Kidney epithelial cell (primary cell): ENCODE measurements around the gene SLC38A9. TPM values are rescaled to one million over a fixed set of nuclear protein-coding genes. Genes with fewer than 3 reads are reported as not detected.

Experiments used
- DNase-seq: peaks from one replicate; pipeline ENCODE4 v3.0.0-alpha.2; 2010; ENCODE audit warnings: low read depth
- H3K27me3 ChIP-seq: 2 replicates; pipeline ENCODE4 v1.6.0; 2011; ENCODE audit warnings: low read length; ENCODE audit not compliant: control insufficient read depth, insufficient read depth
- H3K36me3 ChIP-seq: 2 replicates; pipeline ENCODE4 v1.5.1; 2011; ENCODE audit warnings: low read length; ENCODE audit not compliant: control insufficient read depth, insufficient read depth
- H3K4me3 ChIP-seq: 2 replicates; pipeline ENCODE4 v1.5.1; 2011; ENCODE audit warnings: low read depth, mild to moderate bottlenecking, control low read depth, low read length
- total RNA-seq: library from RNA; depleted of rRNA; stranded (reverse); fragments of >200 nt; gene quantifications from 2 replicates; pipeline ENCODE4 v1.2.3, GENCODE V29; 2015
- TF ChIP-seq, protein P1 (sequence below): IDR thresholded peaks from 2 replicates; pipeline ENCODE4 v1.5.1; 2011; ENCODE audit warnings: mild to moderate bottlenecking, moderate library complexity, low read length, control low read depth, inconsistent platforms; ENCODE audit not compliant: insufficient read depth, poor library complexity, severe bottlenecking

SLC38A9 gene
- total RNA-seq, 1 donor from 2014 or later, result 21.5 TPM

DNA sequence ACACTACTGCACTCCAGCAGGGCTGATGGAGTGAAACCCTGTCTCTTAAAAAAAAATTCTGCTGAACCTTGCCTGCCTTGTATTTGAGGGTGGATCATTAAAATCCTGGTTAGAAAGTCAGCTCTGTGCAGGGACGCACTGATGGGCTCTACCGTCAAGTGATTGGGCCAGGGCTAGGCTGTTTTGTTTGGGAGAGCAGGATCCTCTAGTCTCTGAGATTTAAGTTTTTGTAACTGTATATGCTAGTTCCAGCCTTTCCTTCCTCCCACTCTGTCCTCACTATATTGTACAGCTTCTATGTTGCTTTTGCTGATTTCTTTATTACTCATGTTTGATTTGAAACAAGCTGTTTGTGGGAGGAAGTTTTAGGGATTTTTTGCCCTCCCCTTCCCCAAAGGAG is 37.3 kb upstream of the SLC38A9 start:
- H3K4me3 ChIP-seq, result no peak overlapping the region

DNA sequence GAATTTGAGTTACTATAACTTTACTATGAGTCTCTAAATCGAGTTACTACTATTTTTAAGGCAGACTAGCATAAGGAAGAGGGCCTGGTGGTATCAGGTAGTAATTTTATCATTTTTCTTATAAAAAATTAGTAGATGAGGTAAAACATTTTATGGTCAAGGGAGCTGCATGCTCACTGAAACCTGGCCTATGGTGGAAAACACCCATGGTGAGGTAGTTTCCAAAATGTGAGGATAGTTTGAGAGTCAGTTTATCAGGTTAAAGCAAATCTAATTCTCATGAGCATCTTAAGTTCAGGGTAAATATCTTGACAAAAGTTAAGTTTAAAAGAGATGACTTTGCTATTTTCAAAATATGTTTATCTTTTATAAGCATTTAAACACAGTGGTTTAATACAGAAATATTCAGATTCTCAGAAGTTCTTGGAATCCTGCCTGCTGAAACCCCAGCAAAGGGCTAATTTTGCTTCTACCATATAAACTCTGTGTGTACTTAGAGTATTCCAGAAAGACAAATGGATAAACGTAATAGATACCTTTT is 35.7 kb upstream of the SLC38A9 start:
- TF ChIP-seq, protein P1, sequence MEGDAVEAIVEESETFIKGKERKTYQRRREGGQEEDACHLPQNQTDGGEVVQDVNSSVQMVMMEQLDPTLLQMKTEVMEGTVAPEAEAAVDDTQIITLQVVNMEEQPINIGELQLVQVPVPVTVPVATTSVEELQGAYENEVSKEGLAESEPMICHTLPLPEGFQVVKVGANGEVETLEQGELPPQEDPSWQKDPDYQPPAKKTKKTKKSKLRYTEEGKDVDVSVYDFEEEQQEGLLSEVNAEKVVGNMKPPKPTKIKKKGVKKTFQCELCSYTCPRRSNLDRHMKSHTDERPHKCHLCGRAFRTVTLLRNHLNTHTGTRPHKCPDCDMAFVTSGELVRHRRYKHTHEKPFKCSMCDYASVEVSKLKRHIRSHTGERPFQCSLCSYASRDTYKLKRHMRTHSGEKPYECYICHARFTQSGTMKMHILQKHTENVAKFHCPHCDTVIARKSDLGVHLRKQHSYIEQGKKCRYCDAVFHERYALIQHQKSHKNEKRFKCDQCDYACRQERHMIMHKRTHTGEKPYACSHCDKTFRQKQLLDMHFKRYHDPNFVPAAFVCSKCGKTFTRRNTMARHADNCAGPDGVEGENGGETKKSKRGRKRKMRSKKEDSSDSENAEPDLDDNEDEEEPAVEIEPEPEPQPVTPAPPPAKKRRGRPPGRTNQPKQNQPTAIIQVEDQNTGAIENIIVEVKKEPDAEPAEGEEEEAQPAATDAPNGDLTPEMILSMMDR, result no peak
- no peak overlapping the region for H3K4me3 ChIP-seq
- no peaks in the 10 kb centered on the region for H3K36me3 ChIP-seq
- no peaks in the 10 kb centered on the region for H3K27me3 ChIP-seq
- no peak for DNase-seq

More for the DNA sequence above, 37.3 kb upstream of the SLC38A9 start:
- no peak for DNase-seq
- TF ChIP-seq, protein P1, result no peak
- Histone ChIP-seq H3K27me3 (no peaks in the 10 kb centered on the region), H3K36me3 (no peaks in the 10 kb centered on the region)

DNA sequence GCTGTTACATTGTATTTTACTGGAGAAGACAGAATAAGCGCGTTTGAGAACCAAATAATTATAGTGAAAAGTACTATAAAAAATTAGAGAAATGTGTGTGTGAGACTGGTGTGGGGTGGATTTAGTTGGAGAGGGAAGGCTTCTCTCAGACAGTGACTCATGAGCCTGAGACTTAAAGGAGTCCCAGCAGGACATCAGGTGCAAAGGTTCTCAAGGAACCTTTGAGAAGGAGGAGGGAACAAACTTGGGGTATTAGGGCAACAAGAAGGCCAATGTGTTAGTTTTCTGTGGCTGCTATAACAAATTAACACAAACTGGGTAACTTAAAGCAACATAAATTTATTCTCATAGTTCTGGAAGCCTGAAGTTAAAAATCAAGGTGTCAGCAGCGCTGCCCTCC is 30.7 kb upstream of the SLC38A9 start:
- no peak for DNase-seq
- TF ChIP-seq, protein P1, result no peak
- Histone ChIP-seq H3K4me3 (no peak overlapping the region), H3K27me3 (no peaks in the 10 kb centered on the region), H3K36me3 (no peaks in the 10 kb centered on the region)

DNA sequence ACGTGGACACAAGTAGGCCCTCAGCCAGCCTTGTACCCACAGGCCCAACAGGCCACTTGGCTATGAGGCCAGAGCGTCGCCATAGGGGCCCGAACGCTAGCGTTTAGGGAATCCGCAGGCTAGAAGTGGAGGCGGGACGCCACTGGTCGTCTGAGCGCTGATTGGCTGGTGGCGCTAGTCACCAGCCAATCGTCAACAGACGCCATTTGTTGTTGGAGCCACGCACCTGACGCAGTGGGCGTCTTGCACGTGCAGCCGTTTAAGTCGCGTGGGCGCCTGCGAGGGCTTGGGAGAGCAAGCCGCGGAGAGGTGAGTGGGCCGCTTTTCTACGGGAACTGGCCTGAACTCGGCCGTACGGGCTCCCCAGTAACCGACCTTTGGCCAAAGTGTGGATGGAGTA is 25.7 kb upstream of the SLC38A9 start, which contains the start of gene DDX4:
TSS of gene DDX4 (plus strand) at position 269 of the 400 bp plus-strand sequence. CDS start 903 bp downstream, outside the sequence.
- Histone ChIP-seq H3K4me3 (no peak within 1 kb of the TSS), H3K27me3 (no peaks in the 10 kb centered on the region), H3K36me3 (no peaks in the 10 kb centered on the region)
- DNase-seq, result no peak
- TF ChIP-seq, protein P1, result no peak

DNA sequence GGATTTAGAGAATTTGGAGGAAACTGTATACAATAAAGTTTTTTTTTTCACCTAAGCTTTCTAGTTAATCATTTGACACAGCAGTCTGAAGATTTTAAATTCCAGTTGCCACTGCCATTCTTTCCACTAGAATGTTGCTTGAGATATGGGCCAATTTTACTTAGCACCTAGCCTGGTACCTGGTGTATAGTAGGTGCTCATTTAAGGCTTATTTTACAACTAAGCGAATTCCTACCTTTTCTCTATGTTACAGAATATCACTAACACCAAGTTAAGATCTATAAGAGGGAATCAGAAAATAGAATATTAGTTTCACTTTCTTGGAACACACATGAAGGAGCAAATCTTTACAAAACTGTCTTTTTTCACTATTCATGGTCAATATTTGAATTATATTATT is 22.5 kb upstream of the SLC38A9 start:
- H3K4me3 ChIP-seq, result no peak overlapping the region
- TF ChIP-seq, protein P1, result no peak
- H3K36me3 ChIP-seq, result no peaks in the 10 kb centered on the region
- no peak for DNase-seq
- no peaks in the 10 kb centered on the region for H3K27me3 ChIP-seq

DNA sequence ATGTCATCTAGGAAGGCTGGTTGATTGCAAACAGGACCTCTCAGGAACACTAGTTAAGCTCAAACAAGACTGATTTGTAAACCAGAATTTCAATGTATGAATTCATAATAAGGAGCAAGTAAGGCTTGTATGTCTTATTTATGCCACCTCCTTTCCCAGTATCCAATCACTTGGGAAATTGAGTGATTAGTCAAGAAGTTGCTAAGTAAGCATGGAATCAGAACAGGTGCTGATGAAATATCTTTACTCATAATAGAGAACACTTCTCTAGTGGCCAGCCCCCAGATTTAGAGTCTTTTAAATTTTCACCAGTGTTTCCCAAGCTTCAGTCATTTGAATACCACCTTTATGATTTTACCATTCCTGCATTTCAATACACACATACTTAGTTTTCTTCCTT is 20.5 kb upstream of the SLC38A9 start:
- H3K36me3 ChIP-seq, result no peaks in the 10 kb centered on the region
- H3K4me3 ChIP-seq, result no peak overlapping the region
- no peaks in the 10 kb centered on the region for H3K27me3 ChIP-seq
- DNase-seq, result no peak
- TF ChIP-seq, protein P1, result no peak
